WERI-Rb-1 (cell line): ENCODE data around the gene RNPEPL1.

Experiments
- DNase-seq: peaks from one replicate; pipeline ENCODE4 v3.0.0-alpha.2; 2020
- H3K27ac ChIP-seq: fragments of 250-450 bp; sonication (Bioruptor Pico); 2 replicates; pipeline ENCODE4 v1.5.1; 2020; ENCODE audit warnings: mild to moderate bottlenecking, moderate library complexity
- H3K27me3 ChIP-seq: fragments of 250-450 bp; sonication (Bioruptor Pico); 2 replicates; pipeline ENCODE4 v1.5.1; 2021; ENCODE audit warnings: mild to moderate bottlenecking, low read depth, moderate library complexity; ENCODE audit not compliant: insufficient read depth, severe bottlenecking
- H3K36me3 ChIP-seq: fragments of 250-450 bp; sonication (Bioruptor Pico); 2 replicates; pipeline ENCODE4 v1.5.1; 2020; ENCODE audit warnings: mild to moderate bottlenecking, moderate library complexity
- H3K4me3 ChIP-seq: 2 replicates; pipeline ENCODE4 v1.5.1; 2011; ENCODE audit warnings: low read depth, mild to moderate bottlenecking, control low read depth, low read length
- H3K9me3 ChIP-seq: fragments of 250-450 bp; sonication (Bioruptor Pico); 2 replicates; pipeline ENCODE4 v1.5.1; 2021; ENCODE audit warnings: mild to moderate bottlenecking, moderate library complexity; ENCODE audit not compliant: severe bottlenecking
- TF ChIP-seq, protein P1 (sequence below): IDR thresholded peaks from 2 replicates; pipeline ENCODE4 v1.5.1; 2011; ENCODE audit warnings: low read depth, mild to moderate bottlenecking, control low read depth, inconsistent platforms, low read length

The RNPEPL1 gene

DNA sequence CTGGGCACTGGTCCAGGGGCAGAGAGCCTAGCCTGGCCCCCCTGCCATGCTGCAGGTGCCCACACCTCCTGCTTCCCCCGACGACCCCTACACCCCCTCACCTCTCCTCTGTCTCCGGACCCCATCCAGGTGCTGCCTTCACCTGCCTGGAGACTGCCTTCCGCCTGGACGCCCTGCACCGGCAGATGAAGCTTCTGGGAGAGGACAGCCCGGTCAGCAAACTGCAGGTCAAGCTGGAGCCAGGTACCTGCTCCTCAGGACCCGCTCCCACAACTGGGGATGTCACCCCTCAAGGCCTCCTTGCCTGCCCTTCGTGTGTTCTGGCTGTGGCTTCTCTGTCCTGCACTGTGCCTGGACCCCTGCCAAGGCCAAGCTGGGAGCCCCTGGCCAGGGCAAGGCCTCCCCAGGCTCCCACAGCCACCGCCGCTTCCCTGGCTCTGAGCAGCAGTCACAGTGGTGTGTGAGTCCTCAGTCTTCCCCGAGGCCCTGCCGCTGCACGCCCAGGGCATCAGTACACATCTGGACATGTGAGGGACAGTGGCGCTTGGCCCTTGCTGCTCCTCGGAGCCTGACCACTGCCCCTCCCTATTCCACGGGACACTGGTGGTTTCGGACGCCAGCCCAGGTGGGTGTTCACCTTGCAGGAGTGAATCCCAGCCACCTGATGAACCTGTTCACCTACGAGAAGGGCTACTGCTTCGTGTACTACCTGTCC is 6.3 kb downstream of the RNPEPL1 start:
- no peak overlapping the region for H3K27ac ChIP-seq
- DNase-seq = no peak
- TF ChIP-seq, protein P1, sequence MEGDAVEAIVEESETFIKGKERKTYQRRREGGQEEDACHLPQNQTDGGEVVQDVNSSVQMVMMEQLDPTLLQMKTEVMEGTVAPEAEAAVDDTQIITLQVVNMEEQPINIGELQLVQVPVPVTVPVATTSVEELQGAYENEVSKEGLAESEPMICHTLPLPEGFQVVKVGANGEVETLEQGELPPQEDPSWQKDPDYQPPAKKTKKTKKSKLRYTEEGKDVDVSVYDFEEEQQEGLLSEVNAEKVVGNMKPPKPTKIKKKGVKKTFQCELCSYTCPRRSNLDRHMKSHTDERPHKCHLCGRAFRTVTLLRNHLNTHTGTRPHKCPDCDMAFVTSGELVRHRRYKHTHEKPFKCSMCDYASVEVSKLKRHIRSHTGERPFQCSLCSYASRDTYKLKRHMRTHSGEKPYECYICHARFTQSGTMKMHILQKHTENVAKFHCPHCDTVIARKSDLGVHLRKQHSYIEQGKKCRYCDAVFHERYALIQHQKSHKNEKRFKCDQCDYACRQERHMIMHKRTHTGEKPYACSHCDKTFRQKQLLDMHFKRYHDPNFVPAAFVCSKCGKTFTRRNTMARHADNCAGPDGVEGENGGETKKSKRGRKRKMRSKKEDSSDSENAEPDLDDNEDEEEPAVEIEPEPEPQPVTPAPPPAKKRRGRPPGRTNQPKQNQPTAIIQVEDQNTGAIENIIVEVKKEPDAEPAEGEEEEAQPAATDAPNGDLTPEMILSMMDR = no peak
- no peaks in the 10 kb centered on the region for H3K27me3 ChIP-seq
- peaks cover 18% of the 10 kb centered on the region; the same call in 1 of the 2 replicates for H3K36me3 ChIP-seq
- no peaks in the 10 kb centered on the region for H3K9me3 ChIP-seq
- no peak overlapping the region for H3K4me3 ChIP-seq

DNA sequence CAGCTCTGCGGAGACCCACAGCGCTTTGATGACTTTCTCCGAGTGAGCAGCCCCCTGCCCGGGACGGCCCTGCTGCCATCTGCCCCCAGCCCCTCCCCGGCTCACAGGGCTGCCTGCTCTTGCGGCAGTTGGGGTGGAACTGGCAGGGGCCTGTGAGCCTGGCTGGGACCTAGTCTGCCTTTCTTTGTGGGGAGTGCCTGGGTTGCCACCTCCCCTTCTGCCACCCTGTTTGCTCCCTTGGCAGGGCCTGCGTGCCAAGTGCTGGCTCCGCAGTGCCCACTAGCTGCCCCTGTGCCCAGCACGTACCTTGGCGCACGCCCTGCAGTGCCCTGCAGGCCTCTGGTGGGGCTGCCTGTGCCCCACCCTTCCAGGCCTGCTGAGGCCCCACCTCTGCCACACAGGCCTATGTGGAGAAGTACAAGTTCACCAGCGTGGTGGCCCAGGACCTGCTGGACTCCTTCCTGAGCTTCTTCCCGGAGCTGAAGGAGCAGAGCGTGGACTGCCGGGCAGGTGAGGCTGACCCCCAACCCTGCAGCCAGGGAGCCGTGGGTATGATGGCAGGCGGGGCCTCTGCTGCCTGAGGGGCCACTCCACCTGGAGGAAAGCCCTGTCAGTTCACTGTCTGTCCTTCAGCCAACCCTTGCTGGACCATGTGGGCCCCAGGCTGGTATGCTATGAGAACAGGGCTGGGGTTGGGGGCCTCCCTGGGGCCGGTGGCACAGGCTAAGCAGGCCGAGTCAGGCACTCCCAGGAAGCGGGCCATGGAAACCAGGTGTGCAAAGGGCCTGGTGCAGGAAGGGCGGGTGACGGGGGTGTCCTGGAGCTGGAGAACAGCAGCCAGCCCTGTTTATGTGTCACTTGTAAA is 7.0 kb downstream of the RNPEPL1 start:
- H3K27ac ChIP-seq = no peak overlapping the region
- TF ChIP-seq, protein P1 = no peak
- no peaks in the 10 kb centered on the region for H3K9me3 ChIP-seq
- no peak overlapping the region for H3K4me3 ChIP-seq
- H3K27me3 ChIP-seq = no peaks in the 10 kb centered on the region
- H3K36me3 ChIP-seq = peaks cover 18% of the 10 kb centered on the region; the same call in 1 of the 2 replicates
- DNase-seq = no peak

DNA sequence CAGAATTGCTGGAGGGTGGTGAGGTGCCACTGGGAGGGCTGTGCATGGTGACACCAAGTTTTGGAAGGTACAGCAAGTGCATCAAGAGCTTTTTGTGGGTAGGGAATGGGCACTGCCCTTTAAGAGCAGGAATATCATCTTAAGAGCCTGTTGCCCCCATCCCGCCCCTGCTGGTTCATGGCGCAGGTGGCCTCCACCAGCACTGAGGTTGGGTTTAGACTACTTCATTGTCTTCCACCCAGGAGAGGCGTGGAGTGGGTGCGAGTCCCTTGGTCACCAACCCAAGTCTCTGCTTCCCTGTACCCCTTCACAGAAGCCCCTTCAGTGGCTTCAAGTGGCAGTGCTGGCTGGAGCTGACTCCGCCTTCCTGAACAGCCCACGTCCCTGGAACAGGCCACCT is 7.8 kb downstream of the RNPEPL1 start:
- Histone ChIP-seq H3K9me3 (no peaks in the 10 kb centered on the region), H3K36me3 (peaks cover 19% of the 10 kb centered on the region), H3K4me3 (no peak overlapping the region), H3K27ac (no peak overlapping the region), H3K27me3 (no peaks in the 10 kb centered on the region)
- TF ChIP-seq, protein P1 = no peak
- DNase-seq = no peak

DNA sequence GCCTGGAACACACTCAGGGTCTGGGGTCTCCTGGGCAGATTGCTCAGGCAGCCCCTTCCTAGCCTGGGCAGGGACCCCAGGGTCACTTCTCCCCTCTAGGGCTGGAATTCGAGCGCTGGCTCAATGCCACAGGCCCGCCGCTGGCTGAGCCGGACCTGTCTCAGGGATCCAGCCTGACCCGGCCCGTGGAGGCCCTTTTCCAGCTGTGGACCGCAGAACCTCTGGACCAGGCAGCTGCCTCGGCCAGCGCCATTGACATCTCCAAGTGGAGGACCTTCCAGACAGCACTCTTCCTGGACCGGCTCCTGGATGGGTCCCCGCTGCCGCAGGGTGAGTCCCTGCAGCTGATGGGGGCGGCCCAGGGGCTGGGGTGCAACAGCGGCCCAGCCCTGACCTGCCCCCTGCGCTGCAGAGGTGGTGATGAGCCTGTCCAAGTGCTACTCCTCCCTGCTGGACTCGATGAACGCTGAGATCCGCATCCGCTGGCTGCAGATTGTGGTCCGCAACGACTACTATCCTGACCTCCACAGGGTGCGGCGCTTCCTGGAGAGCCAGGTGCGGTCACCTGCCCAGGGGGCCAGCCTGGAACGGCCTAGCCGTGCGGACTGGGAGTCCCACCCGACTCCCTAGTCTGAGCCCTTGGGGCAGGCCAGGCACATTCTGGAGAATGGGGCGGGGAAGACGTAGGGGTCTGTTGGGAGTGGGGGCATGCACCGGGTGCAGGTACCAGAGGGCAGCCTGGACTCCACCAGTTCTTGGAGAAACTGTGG is 8.3 kb downstream of the RNPEPL1 start:
- no peak overlapping the region for H3K27ac ChIP-seq
- H3K4me3 ChIP-seq = no peak overlapping the region
- no peaks in the 10 kb centered on the region for H3K27me3 ChIP-seq
- TF ChIP-seq, protein P1 = no peak
- no peaks in the 10 kb centered on the region for H3K9me3 ChIP-seq
- H3K36me3 ChIP-seq = peaks cover 24% of the 10 kb centered on the region
- no peak for DNase-seq

DNA sequence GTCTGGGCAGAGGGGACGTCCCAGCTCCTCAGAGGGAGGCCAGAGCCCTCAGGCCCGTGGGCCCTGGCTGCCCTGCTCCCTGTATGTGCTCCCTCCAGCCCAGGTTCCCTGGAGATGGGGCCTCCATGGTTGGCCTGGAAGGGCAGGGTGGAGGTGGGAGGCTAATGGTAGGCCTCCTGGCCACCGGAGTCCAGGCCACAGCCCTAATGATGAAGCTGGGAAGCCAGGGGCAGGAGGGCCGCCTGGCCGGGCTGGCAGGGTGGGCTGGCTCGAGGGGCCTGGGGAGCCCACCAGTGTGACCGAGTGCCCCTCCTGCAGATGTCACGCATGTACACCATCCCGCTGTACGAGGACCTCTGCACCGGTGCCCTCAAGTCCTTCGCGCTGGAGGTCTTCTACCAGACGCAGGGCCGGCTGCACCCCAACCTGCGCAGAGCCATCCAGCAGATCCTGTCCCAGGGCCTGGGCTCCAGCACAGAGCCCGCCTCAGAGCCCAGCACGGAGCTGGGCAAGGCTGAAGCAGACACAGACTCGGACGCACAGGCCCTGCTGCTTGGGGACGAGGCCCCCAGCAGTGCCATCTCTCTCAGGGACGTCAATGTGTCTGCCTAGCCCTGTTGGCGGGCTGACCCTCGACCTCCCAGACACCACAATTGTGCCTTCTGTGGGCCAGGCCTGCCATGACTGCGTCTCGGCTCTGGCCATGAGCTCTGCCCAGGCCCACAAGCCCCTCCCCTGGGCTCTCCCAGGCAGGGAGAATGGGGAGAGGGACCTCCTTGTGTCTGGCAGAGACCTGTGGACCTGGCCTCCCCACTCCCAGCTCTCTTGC is 9.2 kb downstream of the RNPEPL1 start:
- peaks cover 24% of the 10 kb centered on the region for H3K36me3 ChIP-seq
- no peaks in the 10 kb centered on the region for H3K27me3 ChIP-seq
- DNase-seq = no peak
- H3K4me3 ChIP-seq = no peak overlapping the region
- TF ChIP-seq, protein P1 = no peak
- H3K9me3 ChIP-seq = no peaks in the 10 kb centered on the region
- no peak overlapping the region for H3K27ac ChIP-seq
